ENCODE measurements around the gene ATP11B.

- TF ChIP-seq TOX (CRISPR knock-in tag; IDR thresholded peaks at IDR 0.05; ENCODE audit: borderline replicate concordance) (no peak), CREB5 (CRISPR knock-in tag; IDR thresholded peaks at IDR 0.05; ENCODE audit: low read depth) (no peak), BACH2 (CRISPR knock-in tag; IDR thresholded peaks at IDR 0.05; ENCODE audit: borderline replicate concordance) (no peak)
These were observed 156.4 kb downstream of the ATP11B start for GRCh38 chr3:182949688-182950087.
